A549 (cell line): Measurements from ENCODE around the gene GRID2. TPM values are rescaled to one million over a fixed set of nuclear protein-coding genes. Genes with fewer than 3 reads are reported as not detected.
"Not testable (repeated sequence)": the region's sequence is repeated elsewhere in the genome, so short reads cannot be mapped to it uniquely, and the experiment has no call there.

Source experiments
- ATAC-seq, 2 experiments: fragments of 200-7000 bp in 1 of 2; fragments of >200 bp in 1 of 2; cut with Nextera tagmentation in 1 of 2; cut with Tn5 transposase in 1 of 2; 3 replicates each; pipeline versions ENCODE4 v1.8.0 to v1.9.1; 2018 to 2020; ENCODE audit warnings: mild to moderate bottlenecking in 1 of 2, moderate library complexity in 1 of 2
- CTCF ChIA-PET: fragments of 300-600 bp; sonication (Branson Sonifier 250); formaldehyde crosslinking; extraction: SDS; loops from one replicate; lab custom pipeline; 2021; ENCODE audit warnings: antibody characterized with exemption, inconsistent platforms; lab: Yijun Ruan, JAX
- POLR2A ChIA-PET: fragments of 350-600 bp; formaldehyde crosslinking; extraction: SDS; loops from one replicate; lab custom pipeline; 2021; ENCODE audit warnings: antibody characterized with exemption, inconsistent platforms; lab: Yijun Ruan, JAX
- DNase-seq, 2 experiments: peaks; one replicate each; pipeline versions ENCODE4 v3.0.0 to v3.0.0-alpha.2; 2011 to 2016; ENCODE audit warnings: low read depth in 1 of 2, low spot score in 1 of 2
- FAIRE-seq: peaks from 2 replicates; lab custom pipeline; 2011; peaks lifted over from hg19 to GRCh38; lab: Jason Lieb, UNC
- H3K27ac ChIP-seq, 2 experiments: fragments of >200 bp; sonication (Bioruptor Twin); formaldehyde crosslinking; 3 replicates each; pipeline ENCODE4 v1.5.1; 2016 to 2017
- H3K4me1 ChIP-seq: fragments of >200 bp; sonication (Bioruptor Twin); formaldehyde crosslinking; 3 replicates; pipeline ENCODE4 v1.6.1; 2016
- H3K4me2 ChIP-seq: fragments of >200 bp; sonication (Bioruptor Twin); formaldehyde crosslinking; 3 replicates; pipeline ENCODE4 v1.6.1; 2016
- H3K4me3 ChIP-seq: fragments of >200 bp; sonication (Bioruptor Twin); formaldehyde crosslinking; 3 replicates; pipeline ENCODE4 v1.5.1; 2016
- H3K9me3 ChIP-seq: fragments of >200 bp; sonication (Bioruptor Twin); formaldehyde crosslinking; 3 replicates; pipeline ENCODE4 v1.6.1; 2016
- ATOH8 ChIP-seq: fragments of 250-450 bp; sonication (Bioruptor Pico); IDR thresholded peaks from 2 replicates; pipeline ENCODE4 v1.5.0; 2020; ENCODE audit warnings: low read depth, mild to moderate bottlenecking, moderate library complexity
- ELK1 ChIP-seq: fragments of 150-350 bp; IDR thresholded peaks from 2 replicates; pipeline ENCODE4 v1.6.1; 2014; ENCODE audit warnings: low read depth, mild to moderate bottlenecking, low read length
- JUN ChIP-seq, 2 experiments: fragments of >200 bp; sonication (Bioruptor Twin); formaldehyde crosslinking; IDR thresholded peaks; 2 replicates in 1 of 2; 3 replicates in 1 of 2; pipeline ENCODE4 v1.6.1; 2016 to 2017
- NR3C1 ChIP-seq: fragments of >200 bp; sonication (Bioruptor Twin); formaldehyde crosslinking; IDR thresholded peaks from 3 replicates; pipeline ENCODE4 v1.6.1; 2017
- PHF8 ChIP-seq: fragments of 200-600 bp; sonication (generic); IDR thresholded peaks from 2 replicates; pipeline ENCODE4 v1.6.1; 2016; ENCODE audit warnings: low read depth, mild to moderate bottlenecking, antibody characterized with exemption, moderate library complexity, borderline replicate concordance
- POLR2A ChIP-seq: IDR thresholded peaks from 2 replicates; pipeline ENCODE4 v1.6.1; 2012; ENCODE audit warnings: mild to moderate bottlenecking, low read length
- RCOR1 ChIP-seq: fragments of 150-350 bp; IDR thresholded peaks from 2 replicates; pipeline ENCODE4 v1.6.1; 2014; ENCODE audit warnings: antibody characterized with exemption, low read length, low read depth
- REST ChIP-seq: fragments of 200-600 bp; sonication (generic); IDR thresholded peaks from 2 replicates; pipeline ENCODE4 v1.6.1; 2016; ENCODE audit warnings: antibody characterized with exemption, mild to moderate bottlenecking, moderate library complexity
- TP53 ChIP-seq: fragments of 250-450 bp; sonication (Bioruptor Pico); IDR thresholded peaks from 2 replicates; pipeline ENCODE4 v1.5.0; 2021; ENCODE audit warnings: mild to moderate bottlenecking, moderate library complexity
- WGBS: methylation state at CpG from one replicate; pipeline ENCODE4 v1.1.6; 2017; ENCODE audit errors: missing lambda C conversion rate; 5-methylcytosine and 5-hydroxymethylcytosine counted together
- polyA plus RNA-seq, 4 experiments: library from polyadenylated mRNA; depleted of rRNA in 3 of 4; stranded (reverse); fragments of >200 nt; fragmentation: RNase III in 1 of 4; extraction: RNeasy Plus Mini Kit Qiagen cat#74134 plus additional on column Dnase treatment in 1 of 4; gene quantifications; 2 replicates in 3 of 4; 3 replicates in 1 of 4; pipeline ENCODE4 v1.2.3, GENCODE V29; 2011 to 2017

GRID2 gene
- polyA plus RNA-seq, 2 of the 4 experiments (the other 2 are of a cell fraction), result not detected

GRCh38 chr4:92433272-92433758 is 129.5 kb downstream of the GRID2 start:
- FAIRE-seq (no peak), ATAC-seq (no peak), DNase-seq (no peak)
- Histone ChIP-seq H3K4me2 (no peak overlapping the region), H3K9me3 (no peaks in the 10 kb centered on the region), H3K27ac (no peak overlapping the region), H3K4me1 (no peaks in the 10 kb centered on the region), H3K4me3 (no peak overlapping the region)
- CTCF ChIA-PET, result no interaction called here
- POLR2A ChIA-PET, result no interaction called here
- WGBS, result 70% methylated on average over 4 of the region's 4 CpGs
- TF ChIP-seq NR3C1 (no peak), TP53 (no peak), ATOH8 (CRISPR knock-in tag) (no peak), RCOR1 (no peak), PHF8 (no peak), JUN (IDR thresholded peaks at IDR 0.05) (no peak), REST (no peak), POLR2A (no peak), ELK1 (no peak)

- H3K4me2 ChIP-seq, DNase-seq, ATAC-seq, H3K27ac ChIP-seq, CTCF ChIA-PET, POLR2A ChIA-PET, H3K4me3 ChIP-seq, H3K9me3 ChIP-seq, H3K4me1 ChIP-seq, FAIRE-seq: not testable (repeated sequence)
- 58% methylated on average over 6 of the region's 6 CpGs for WGBS
These were observed 135.0 kb downstream of the GRID2 start for GRCh38 chr4:92438722-92439121.

- H3K4me3 ChIP-seq, ATAC-seq, H3K4me2 ChIP-seq, POLR2A ChIA-PET, H3K4me1 ChIP-seq, CTCF ChIA-PET, DNase-seq, H3K27ac ChIP-seq, FAIRE-seq, H3K9me3 ChIP-seq: not testable (repeated sequence)
- 79% methylated on average over 12 of the region's 20 CpGs for WGBS
These were observed 138.4 kb downstream of the GRID2 start for GRCh38 chr4:92442131-92442530.

GRCh38 chr4:92444143-92444843 is 140.5 kb downstream of the GRID2 start:
- H3K4me2 ChIP-seq, POLR2A ChIA-PET, CTCF ChIA-PET, DNase-seq, ATAC-seq, H3K9me3 ChIP-seq, H3K4me1 ChIP-seq, H3K4me3 ChIP-seq, H3K27ac ChIP-seq, FAIRE-seq: not testable (repeated sequence)
- 57% methylated on average over 13 of the region's 13 CpGs for WGBS
